Endothelial cell of umbilical vein (primary cell): ENCODE measurements around the gene ZEB1. TPM values are rescaled to one million over a fixed set of nuclear protein-coding genes. Genes with fewer than 3 reads are reported as not detected.

Experiments used
- BruUV-seq: library from RNA; stranded (reverse); fragments of 400-500 nt; replicated peaks from 2 replicates; lab custom pipeline; 2021; lab: Mats Ljungman, UMichigan
- CTCF ChIA-PET: fragments of 300-600, 350-600 bp; sonication (Branson Sonifier 250); formaldehyde crosslinking; loops from one replicate; lab custom pipeline; 2021; ENCODE audit warnings: antibody characterized with exemption, inconsistent platforms; lab: Charles Lee
- POLR2A ChIA-PET: fragments of 300-600, 350-600 bp; sonication (Branson Sonifier 250); formaldehyde crosslinking; loops from one replicate; lab custom pipeline; 2021; ENCODE audit warnings: antibody characterized with exemption, inconsistent platforms; lab: Charles Lee
- DNase-seq: peaks from one replicate; pipeline ENCODE4 v3.0.0-alpha.2; 2011; ENCODE audit warnings: low read depth, low spot score
- FAIRE-seq: peaks from 2 replicates; lab custom pipeline; 2011; peaks lifted over from hg19 to GRCh38; lab: Jason Lieb, UNC
- H2AFZ ChIP-seq: 2 replicates; pipeline ENCODE4 v1.6.0; 2012; ENCODE audit warnings: low read depth, low read length, control low read depth, inconsistent platforms
- H3K27ac ChIP-seq: 2 replicates; pipeline ENCODE4 v1.5.1; 2011; ENCODE audit warnings: low read depth, mild to moderate bottlenecking, control low read depth, low read length, moderate library complexity; ENCODE audit not compliant: insufficient read depth
- H3K27me3 ChIP-seq, 2 experiments: 2 replicates each; pipeline versions ENCODE4 v1.6.0 to v1.6.1; 2011; ENCODE audit warnings: low read length in 2 of 2, mixed read lengths in 1 of 2; ENCODE audit not compliant: control insufficient read depth in 2 of 2, insufficient read depth in 2 of 2
- H3K36me3 ChIP-seq, 2 experiments: 2 replicates in 1 of 2; 3 replicates in 1 of 2; pipeline ENCODE4 v1.5.1; 2011; ENCODE audit warnings: low read length in 2 of 2, mild to moderate bottlenecking in 1 of 2, moderate library complexity in 1 of 2; ENCODE audit not compliant: control insufficient read depth in 2 of 2, insufficient read depth in 2 of 2; ENCODE audit errors: extremely low read depth in 1 of 2
- H3K4me1 ChIP-seq: 3 replicates; pipeline ENCODE4 v1.5.1; 2011; ENCODE audit warnings: mild to moderate bottlenecking, low read length; ENCODE audit not compliant: control insufficient read depth, insufficient read depth; ENCODE audit errors: extremely low read depth
- H3K4me2 ChIP-seq: 2 replicates; pipeline ENCODE4 v1.6.1; 2011; ENCODE audit warnings: low read length, control low read depth, mixed read lengths; ENCODE audit not compliant: insufficient read depth
- H3K4me3 ChIP-seq, 3 experiments: fragments of 200-600 bp in 1 of 3; sonication (generic), shearing (Covaris generic) in 1 of 3; replicated peaks in 1 of 3; 2 replicates each; pipeline ENCODE4 v1.5.1; 2011 to 2016; ENCODE audit warnings: control low read depth in 3 of 3, low read length in 3 of 3, mild to moderate bottlenecking in 2 of 3, inconsistent platforms in 1 of 3, low read depth in 1 of 3, moderate library complexity in 1 of 3; ENCODE audit not compliant: insufficient read depth in 1 of 3
- H3K79me2 ChIP-seq: 2 replicates; pipeline ENCODE4 v1.6.0; 2012; ENCODE audit warnings: low read length, inconsistent platforms; ENCODE audit not compliant: control insufficient read depth, insufficient read depth
- H3K9ac ChIP-seq: replicated peaks from 2 replicates; pipeline ENCODE3; 2011; ENCODE audit warnings: low read length, control low read depth; ENCODE audit not compliant: insufficient read depth; ENCODE audit errors: extremely low read depth
- H3K9me1 ChIP-seq: replicated peaks from 3 replicates; pipeline ENCODE4 v1.6.0; 2011; ENCODE audit warnings: mild to moderate bottlenecking, low read length; ENCODE audit not compliant: control insufficient read depth, insufficient read depth; ENCODE audit errors: extremely low read depth
- H3K9me3 ChIP-seq: replicated peaks from 2 replicates; pipeline ENCODE4 v1.5.1; 2012; ENCODE audit warnings: low read length, inconsistent platforms; ENCODE audit not compliant: control insufficient read depth, insufficient read depth
- H4K20me1 ChIP-seq: replicated peaks from 2 replicates; pipeline ENCODE3; 2011; ENCODE audit warnings: mild to moderate bottlenecking, low read length; ENCODE audit not compliant: control insufficient read depth, insufficient read depth; ENCODE audit errors: extremely low read depth
- EZH2 ChIP-seq: IDR thresholded peaks from 2 replicates; pipeline ENCODE4 v1.6.1; 2012; ENCODE audit warnings: borderline replicate concordance, low read depth, mild to moderate bottlenecking, moderate library complexity, low read length, inconsistent platforms; ENCODE audit not compliant: severe bottlenecking
- FOS ChIP-seq: IDR thresholded peaks from 2 replicates; pipeline ENCODE4 v1.6.1; 2011; ENCODE audit warnings: mild to moderate bottlenecking, low read length, moderate library complexity, borderline replicate concordance; ENCODE audit not compliant: insufficient read depth
- GATA2 ChIP-seq: IDR thresholded peaks from 2 replicates; pipeline ENCODE4 v1.7.0; 2011; ENCODE audit warnings: low read depth, mild to moderate bottlenecking, moderate library complexity, mixed read lengths, low read length; ENCODE audit not compliant: insufficient read length, insufficient read depth
- JUN ChIP-seq: IDR thresholded peaks from 2 replicates; pipeline ENCODE4 v1.6.1; 2011; ENCODE audit warnings: borderline replicate concordance, low read depth; ENCODE audit not compliant: insufficient read length, insufficient read depth
- MYC ChIP-seq: IDR thresholded peaks from one replicate; pipeline ENCODE4 v1.6.1; 2011; ENCODE audit warnings: mild to moderate bottlenecking, low read depth, low read length
- POLR2A ChIP-seq: IDR thresholded peaks from 2 replicates; pipeline ENCODE4 v1.6.1; 2012; ENCODE audit warnings: low read depth, mild to moderate bottlenecking, control low read depth, low read length
- POLR2AphosphoS5 ChIP-seq: IDR thresholded peaks from 2 replicates; pipeline ENCODE4 v1.6.1; 2012; ENCODE audit warnings: low read depth, mild to moderate bottlenecking, control low read depth, low read length, moderate library complexity; ENCODE audit not compliant: insufficient read depth
- dilution Hi-C: fragments of 300-500 bp; cut with MboI; formaldehyde crosslinking; loops from one replicate; pipeline ENCODE4 v1.15.0; 2019; ENCODE audit warnings: low sequenced_read_pairs; ENCODE audit not compliant: extremely low pct_ligation_motif_present
- intact Hi-C: fragments of 100-400 bp; cut with micrococcal nuclease; formaldehyde crosslinking; loops from one replicate; pipeline ENCODE4 v1.10.0; 2022
- polyA plus RNA-seq, 4 experiments: library from polyadenylated mRNA; depleted of rRNA in 3 of 4; stranded (reverse) in 3 of 4; unstranded in 1 of 4; fragments of >200 nt; gene quantifications; 2 replicates each; pipeline versions ENCODE4 v1.2.1 to v1.2.3, GENCODE V29; 2011 to 2012; ENCODE audit warnings: missing spikeins in 1 of 4
- total RNA-seq: library from RNA; stranded (reverse); gene quantifications from 2 replicates; pipeline ENCODE4 v1.2.3, GENCODE V29; 2021
- TF ChIP-seq, protein P1 (sequence below), 2 donors: IDR thresholded peaks; 1 replicate in 1 of 2; 2 replicates in 1 of 2; pipeline ENCODE4 v1.5.1; 2011; ENCODE audit warnings: low read length in 2 of 2, mild to moderate bottlenecking in 2 of 2, moderate library complexity in 2 of 2, control low read depth in 1 of 2, inconsistent platforms in 1 of 2, low read depth in 1 of 2; ENCODE audit not compliant: insufficient read depth in 1 of 2; ENCODE audit errors: extremely low read depth in 1 of 2
- TF ChIP-seq, protein P2 (sequence below): IDR thresholded peaks from 2 replicates; pipeline ENCODE4 v1.6.1; 2011; ENCODE audit not compliant: insufficient read depth, insufficient read length

The ZEB1 gene
- total and polyA plus RNA-seq, 2 donors (not counting 3 experiments of a cell fraction or from before 2014, with no cell fraction given): 19.8 to 130 TPM

DNA sequence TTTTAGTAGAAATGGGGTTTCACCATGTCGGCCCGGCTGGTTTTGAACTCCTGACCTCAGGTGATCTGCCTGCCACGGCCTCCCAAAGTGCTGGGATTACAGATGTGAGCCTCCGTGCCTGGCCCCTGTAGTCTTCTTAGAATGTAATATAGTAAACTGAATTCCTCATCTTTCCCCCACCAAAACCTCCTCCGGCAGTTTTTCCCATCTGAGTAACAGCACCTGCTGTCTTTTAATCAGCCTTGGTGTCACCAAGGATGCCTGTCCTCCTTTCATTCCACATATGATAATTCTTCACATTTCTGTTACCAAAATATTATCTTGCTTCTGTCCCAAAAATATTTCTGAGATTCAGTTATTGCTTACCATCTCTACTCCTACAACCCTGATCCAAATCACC, 80.2 kb downstream of the ZEB1 start:
- H3K9me3 ChIP-seq: no peaks in the 10 kb centered on the region
- no peak overlapping the region for H3K27ac ChIP-seq
- FAIRE-seq (no peak), DNase-seq (no peak)
- peaks cover 93% of the 10 kb centered on the region for H3K79me2 ChIP-seq
- no peak overlapping the region for H3K4me3 ChIP-seq
- intact Hi-C loops (no loop called here), dilution Hi-C loops (no loop called here)
- TF ChIP-seq MYC (no peak), FOS (no peak), JUN (no peak), POLR2A (no peak), GATA2 (no peak), EZH2 (no peak), POLR2AphosphoS5 (no peak)
- TF ChIP-seq, protein P1, sequence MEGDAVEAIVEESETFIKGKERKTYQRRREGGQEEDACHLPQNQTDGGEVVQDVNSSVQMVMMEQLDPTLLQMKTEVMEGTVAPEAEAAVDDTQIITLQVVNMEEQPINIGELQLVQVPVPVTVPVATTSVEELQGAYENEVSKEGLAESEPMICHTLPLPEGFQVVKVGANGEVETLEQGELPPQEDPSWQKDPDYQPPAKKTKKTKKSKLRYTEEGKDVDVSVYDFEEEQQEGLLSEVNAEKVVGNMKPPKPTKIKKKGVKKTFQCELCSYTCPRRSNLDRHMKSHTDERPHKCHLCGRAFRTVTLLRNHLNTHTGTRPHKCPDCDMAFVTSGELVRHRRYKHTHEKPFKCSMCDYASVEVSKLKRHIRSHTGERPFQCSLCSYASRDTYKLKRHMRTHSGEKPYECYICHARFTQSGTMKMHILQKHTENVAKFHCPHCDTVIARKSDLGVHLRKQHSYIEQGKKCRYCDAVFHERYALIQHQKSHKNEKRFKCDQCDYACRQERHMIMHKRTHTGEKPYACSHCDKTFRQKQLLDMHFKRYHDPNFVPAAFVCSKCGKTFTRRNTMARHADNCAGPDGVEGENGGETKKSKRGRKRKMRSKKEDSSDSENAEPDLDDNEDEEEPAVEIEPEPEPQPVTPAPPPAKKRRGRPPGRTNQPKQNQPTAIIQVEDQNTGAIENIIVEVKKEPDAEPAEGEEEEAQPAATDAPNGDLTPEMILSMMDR (IDR thresholded peaks at IDR 0.05; ENCODE audit: extremely low read depth in 1 of 2, insufficient read depth in 1 of 2, low read depth in 1 of 2, low read length in 2 of 2): no peak
- TF ChIP-seq, protein P2, sequence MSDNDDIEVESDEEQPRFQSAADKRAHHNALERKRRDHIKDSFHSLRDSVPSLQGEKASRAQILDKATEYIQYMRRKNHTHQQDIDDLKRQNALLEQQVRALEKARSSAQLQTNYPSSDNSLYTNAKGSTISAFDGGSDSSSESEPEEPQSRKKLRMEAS: no peak
- H3K4me2 ChIP-seq: no peak overlapping the region
- POLR2A ChIA-PET: no interaction called here
- CTCF ChIA-PET: no interaction called here
- H2AFZ ChIP-seq: no peak overlapping the region
- peaks cover 0 to 4% of the 10 kb centered on the region in 2 experiments for H3K36me3 ChIP-seq
- BruUV-seq: no TSS peak
- peaks cover 6% of the 10 kb centered on the region for H4K20me1 ChIP-seq
- H3K4me1 ChIP-seq: peaks cover 3% of the 10 kb centered on the region
- no peaks in the 10 kb centered on the region for H3K27me3 ChIP-seq
- no peaks in the 10 kb centered on the region for H3K9me1 ChIP-seq
- H3K9ac ChIP-seq: no peak overlapping the region
